Measurements from ENCODE around the gene WWOX. TPM values are rescaled to one million over a fixed set of nuclear protein-coding genes. Genes with fewer than 3 reads are reported as not detected.
A peak's percentile ranks its signal among the peaks of the same experiment; 100 is the strongest.

The WWOX gene
- total RNA-seq, 4 donors from 2014 or later, result 135 to 209 (median 159) TPM

- 95 to 96% methylated on average over 6 of the region's 6 CpGs for WGBS, 2 donors
- TF ChIP-seq, protein P1, sequence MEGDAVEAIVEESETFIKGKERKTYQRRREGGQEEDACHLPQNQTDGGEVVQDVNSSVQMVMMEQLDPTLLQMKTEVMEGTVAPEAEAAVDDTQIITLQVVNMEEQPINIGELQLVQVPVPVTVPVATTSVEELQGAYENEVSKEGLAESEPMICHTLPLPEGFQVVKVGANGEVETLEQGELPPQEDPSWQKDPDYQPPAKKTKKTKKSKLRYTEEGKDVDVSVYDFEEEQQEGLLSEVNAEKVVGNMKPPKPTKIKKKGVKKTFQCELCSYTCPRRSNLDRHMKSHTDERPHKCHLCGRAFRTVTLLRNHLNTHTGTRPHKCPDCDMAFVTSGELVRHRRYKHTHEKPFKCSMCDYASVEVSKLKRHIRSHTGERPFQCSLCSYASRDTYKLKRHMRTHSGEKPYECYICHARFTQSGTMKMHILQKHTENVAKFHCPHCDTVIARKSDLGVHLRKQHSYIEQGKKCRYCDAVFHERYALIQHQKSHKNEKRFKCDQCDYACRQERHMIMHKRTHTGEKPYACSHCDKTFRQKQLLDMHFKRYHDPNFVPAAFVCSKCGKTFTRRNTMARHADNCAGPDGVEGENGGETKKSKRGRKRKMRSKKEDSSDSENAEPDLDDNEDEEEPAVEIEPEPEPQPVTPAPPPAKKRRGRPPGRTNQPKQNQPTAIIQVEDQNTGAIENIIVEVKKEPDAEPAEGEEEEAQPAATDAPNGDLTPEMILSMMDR (IDR thresholded peaks at IDR 0.05), result no peak
- no peak for TF ChIP-seq POLR2A (IDR thresholded peaks at IDR 0.05)
- intact Hi-C loops (cut with DNase I), result no loop called here
- Histone ChIP-seq H3K4me1 (peaks cover 21 to 31% of the 10 kb centered on the region in 2 donors), H3K36me3 (no peaks in the 10 kb centered on the region), H3K27ac (no peak overlapping the region), H3K9me3 (no peaks in the 10 kb centered on the region), H3K4me3 (replicated peaks in 1 of 3) (no peak overlapping the region), H3K27me3 (no peaks in the 10 kb centered on the region)
- no peak for DNase-seq
Observed at GRCh38 chr16:78605548-78606101, 506.2 kb downstream of the WWOX start.

DNA sequence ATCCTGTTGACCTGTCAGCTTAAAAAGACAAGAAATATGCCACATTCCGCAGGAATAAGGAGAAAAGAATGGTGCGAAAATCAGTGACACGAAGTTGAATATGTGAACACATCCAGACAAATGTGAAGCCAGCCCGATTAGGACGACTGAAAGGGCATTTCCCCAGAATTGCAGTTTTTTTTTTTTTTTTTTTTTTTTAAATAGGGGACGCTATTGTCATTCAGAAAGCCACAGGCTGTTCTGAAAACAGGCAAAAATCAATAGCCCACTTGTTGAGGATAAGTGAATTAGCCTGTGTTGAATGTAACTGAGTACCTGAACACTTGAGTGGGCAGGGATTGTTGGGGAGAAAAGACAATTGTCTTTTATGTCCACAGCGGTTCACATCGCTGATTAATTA lies 507.1 kb downstream of the WWOX start:
- H3K27me3 ChIP-seq, result no peaks in the 10 kb centered on the region
- H3K9me3 ChIP-seq, result no peaks in the 10 kb centered on the region
- intact Hi-C loops (cut with DNase I), result no loop called here
- H3K27ac ChIP-seq, result peak overlapping the region; percentile 12 to 79 (median 65)
- TF ChIP-seq, protein P1 (IDR thresholded peaks at IDR 0.05), result no peak
- no peak for TF ChIP-seq POLR2A (IDR thresholded peaks at IDR 0.05)
- no peak for DNase-seq
- no peak overlapping the region for H3K4me3 ChIP-seq (replicated peaks in 1 of 3)
- H3K4me1 ChIP-seq, result peaks cover 21 to 31% of the 10 kb centered on the region in 2 donors
- 61 to 67% methylated on average over 8 of the region's 8 CpGs for WGBS, 2 donors
- H3K36me3 ChIP-seq, result no peaks in the 10 kb centered on the region

GRCh38 chr16:78607022-78607421 lies 507.6 kb downstream of the WWOX start:
- TF ChIP-seq, protein P1 (IDR thresholded peaks at IDR 0.05), result no peak
- TF ChIP-seq POLR2A (IDR thresholded peaks at IDR 0.05), result no peak
- 88 to 89% methylated on average over 5 of the region's 5 CpGs for WGBS, 2 donors
- Histone ChIP-seq H3K36me3 (no peaks in the 10 kb centered on the region), H3K4me3 (replicated peaks in 1 of 3) (no peak overlapping the region), H3K9me3 (no peaks in the 10 kb centered on the region), H3K27ac (peak overlapping the region; percentile 12 to 79 (median 65)), H3K4me1 (peaks cover 21 to 31% of the 10 kb centered on the region in 2 donors), H3K27me3 (no peaks in the 10 kb centered on the region)
- no peak for DNase-seq
- intact Hi-C loops (cut with DNase I), result no loop called here

DNA sequence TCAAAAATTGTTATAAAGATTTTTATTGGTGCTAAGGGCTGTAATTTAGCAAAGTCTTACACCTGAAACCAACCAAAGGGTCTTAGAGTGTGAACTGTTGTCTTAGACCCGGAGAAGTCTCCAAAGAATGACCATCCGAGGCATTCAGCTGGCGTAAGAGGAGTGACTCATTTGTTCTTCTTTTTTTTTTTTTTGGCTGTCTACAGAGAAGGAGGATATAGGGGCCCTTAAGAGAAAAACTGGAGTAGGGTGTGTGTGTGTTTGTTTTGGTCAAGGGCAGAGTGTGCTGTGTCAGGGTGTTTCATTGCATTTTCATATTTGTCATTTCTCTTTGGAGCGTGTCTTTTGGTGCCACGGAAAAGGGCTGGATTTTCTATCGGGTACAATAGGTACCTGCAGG lies 508.0 kb downstream of the WWOX start:
- H3K4me3 ChIP-seq (replicated peaks in 1 of 3), result no peak overlapping the region
- WGBS, 2 donors, result 22 to 34% methylated on average over 6 of the region's 6 CpGs
- peak; percentile 46 to 50 for DNase-seq

DNA sequence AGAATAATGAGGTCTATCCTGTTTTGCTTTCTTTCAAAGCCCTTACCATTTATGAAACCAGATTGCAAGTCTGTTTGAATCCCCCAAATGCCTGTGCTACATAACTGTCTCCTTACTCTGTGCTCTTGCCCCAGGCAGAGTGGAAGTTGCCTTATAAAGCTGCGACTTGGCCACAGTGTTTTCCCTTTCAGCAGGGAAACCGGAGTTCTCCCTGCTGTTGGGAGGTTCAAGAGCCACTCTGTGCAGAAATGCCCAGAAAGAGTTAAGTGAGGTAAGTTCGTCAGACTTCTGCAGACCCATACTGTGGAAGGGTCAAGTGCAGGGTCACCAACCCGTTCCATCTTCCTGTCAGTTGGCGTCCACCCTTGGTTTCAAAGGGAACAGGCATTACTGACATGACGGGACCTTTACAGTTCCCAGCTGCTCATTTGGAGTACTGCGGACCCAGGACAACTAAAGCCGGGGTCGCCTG lies 508.9 kb downstream of the WWOX start:
- DNase-seq, result no peak
- Histone ChIP-seq H3K4me3 (replicated peaks in 1 of 3) (no peak overlapping the region), H3K27me3 (no peaks in the 10 kb centered on the region), H3K9me3 (no peaks in the 10 kb centered on the region), H3K36me3 (no peaks in the 10 kb centered on the region), H3K4me1 (peaks cover 21 to 31% of the 10 kb centered on the region in 2 donors), H3K27ac (peak overlapping the region; percentile 11 to 79 (median 65))
- WGBS, 2 donors, result 60 to 83% methylated on average over 9 of the region's 9 CpGs
- TF ChIP-seq, protein P1 (IDR thresholded peaks at IDR 0.05), result no peak
- TF ChIP-seq POLR2A (IDR thresholded peaks at IDR 0.05), result no peak
- intact Hi-C loops (cut with DNase I), result no loop called here

More for the DNA sequence above, 508.0 kb downstream of the WWOX start:
- intact Hi-C loops (cut with DNase I), result no loop called here
- Histone ChIP-seq H3K36me3 (no peaks in the 10 kb centered on the region), H3K9me3 (no peaks in the 10 kb centered on the region), H3K4me1 (peaks cover 21 to 31% of the 10 kb centered on the region in 2 donors), H3K27me3 (no peaks in the 10 kb centered on the region), H3K27ac (peak overlapping the region in 2 of 3 donors; percentile 65 to 79)
- no peak for TF ChIP-seq POLR2A (IDR thresholded peaks at IDR 0.05)
- TF ChIP-seq, protein P1 (IDR thresholded peaks at IDR 0.05), result no peak

All from thyroid gland (tissue), 4 donors.